ENCODE results near the gene ATG13.

The ATG13 gene

GRCh38 chr11:46607516-46607915, 9.8 kb upstream of the ATG13 start:
- DNase-seq (ENCODE audit: low spot score) = no peak

DNA sequence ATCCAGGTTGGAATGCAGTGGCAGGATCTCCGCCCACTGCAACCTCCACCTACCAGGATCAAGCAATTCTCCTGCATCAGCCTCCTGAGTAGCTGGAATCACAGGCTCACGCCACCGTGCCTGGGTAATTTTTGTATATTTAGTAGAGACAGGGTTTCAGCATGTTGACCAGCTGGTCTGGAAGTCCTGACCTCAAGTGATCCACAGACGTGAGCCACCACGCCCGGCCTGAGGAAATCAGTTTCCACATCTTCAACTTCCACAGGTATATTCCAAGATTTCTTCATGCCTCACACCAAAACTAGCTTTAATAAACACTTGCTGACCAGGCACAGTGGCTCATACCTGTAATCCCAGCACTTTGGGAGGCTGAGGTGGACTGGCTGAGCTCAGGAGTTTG, 8.0 kb upstream of the ATG13 start:
- no peak for DNase-seq (ENCODE audit: low spot score)

DNA sequence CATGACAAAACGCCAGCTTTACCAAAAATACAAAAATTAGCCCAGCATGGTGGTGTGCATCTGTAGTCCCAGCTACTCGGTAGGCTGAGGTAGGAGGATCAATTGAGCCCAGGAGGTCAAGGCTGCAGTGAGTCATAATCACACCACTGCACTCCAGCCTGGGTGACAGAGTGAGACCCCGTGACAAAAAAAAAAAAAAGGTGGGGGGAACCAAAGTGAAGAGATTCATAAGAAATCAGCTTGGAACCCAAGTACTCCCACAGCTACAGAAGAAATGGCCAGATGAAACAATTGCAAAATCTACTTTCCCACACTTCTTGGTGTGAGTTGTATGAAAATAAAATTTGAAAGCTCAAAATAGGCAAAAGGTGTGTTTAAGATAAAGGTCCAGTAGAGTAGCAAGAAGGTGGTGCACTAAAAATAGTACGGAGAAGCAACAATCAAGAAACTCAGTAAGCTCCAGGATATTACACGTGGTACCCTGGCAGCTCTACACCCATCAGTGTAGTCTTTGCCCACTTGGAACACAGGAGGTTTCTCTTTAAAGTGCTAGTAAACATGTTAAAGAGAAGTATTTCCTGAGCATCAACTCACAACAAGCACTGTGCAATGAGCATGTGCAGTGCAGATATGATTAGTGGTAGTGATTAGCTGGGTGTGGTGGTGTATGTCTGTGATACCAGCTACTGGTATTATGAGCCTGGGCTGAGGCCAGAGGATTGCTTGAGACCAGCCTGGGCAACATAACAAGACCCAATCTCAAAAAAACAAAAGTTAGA, 5.6 kb upstream of the ATG13 start:
- peak; percentile 16 for DNase-seq (ENCODE audit: low spot score)

GRCh38 chr11:46612326-46612725, 5.0 kb upstream of the ATG13 start:
- DNase-seq (ENCODE audit: low spot score) = peak; percentile 67

GRCh38 chr11:46615756-46616155, 1.6 kb upstream of the ATG13 start:
- no peak for DNase-seq (ENCODE audit: low spot score)

- no peak for DNase-seq (ENCODE audit: low spot score)
Measured at GRCh38 chr11:46616551-46617133, 711 bp upstream of the ATG13 start.

DNA sequence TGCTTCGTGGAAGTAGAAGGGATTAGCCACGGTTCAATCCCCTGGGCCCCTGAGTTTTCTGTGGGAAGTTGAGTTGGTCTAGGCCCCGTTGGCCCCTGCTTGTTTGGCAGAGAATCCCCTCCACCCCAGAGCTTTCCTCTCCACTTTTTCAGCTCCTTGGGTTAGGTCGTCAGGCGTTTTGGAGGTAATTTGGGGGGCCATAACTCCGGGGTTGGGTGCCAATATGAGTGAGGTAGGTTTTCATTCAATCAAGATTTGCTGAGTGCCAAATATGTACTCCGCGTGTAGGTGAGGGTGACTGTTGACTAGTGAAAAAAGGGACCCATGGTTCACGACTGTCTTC, 590 bp downstream of the ATG13 start:
- no peak for DNase-seq (ENCODE audit: low spot score)

- no peak for DNase-seq (ENCODE audit: low spot score)
Measured at GRCh38 chr11:46618837-46619236, 1.5 kb downstream of the ATG13 start.

DNA sequence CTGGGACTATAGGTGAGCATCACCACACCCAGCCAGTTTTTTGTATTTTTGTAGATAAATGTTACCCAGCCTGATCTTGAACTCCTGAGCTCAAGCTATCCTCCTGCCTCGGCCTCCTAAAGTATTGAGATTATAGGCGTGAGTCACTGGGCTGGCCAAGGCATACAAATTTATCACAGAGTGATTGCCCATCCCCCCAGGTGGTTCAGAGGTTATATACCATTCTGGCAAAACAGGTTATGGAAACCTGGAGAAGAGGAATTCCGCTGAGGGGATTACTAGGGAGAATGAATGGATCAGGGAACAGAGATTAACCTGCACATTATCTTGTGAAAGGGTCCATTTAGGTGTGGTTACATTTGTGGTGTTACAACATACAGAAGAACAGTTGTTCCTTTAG, 8.1 kb downstream of the ATG13 start:
- DNase-seq (ENCODE audit: low spot score) = no peak

- no peak for DNase-seq (ENCODE audit: low spot score)
Measured at GRCh38 chr11:46628961-46629360, 11.6 kb downstream of the ATG13 start.

DNA sequence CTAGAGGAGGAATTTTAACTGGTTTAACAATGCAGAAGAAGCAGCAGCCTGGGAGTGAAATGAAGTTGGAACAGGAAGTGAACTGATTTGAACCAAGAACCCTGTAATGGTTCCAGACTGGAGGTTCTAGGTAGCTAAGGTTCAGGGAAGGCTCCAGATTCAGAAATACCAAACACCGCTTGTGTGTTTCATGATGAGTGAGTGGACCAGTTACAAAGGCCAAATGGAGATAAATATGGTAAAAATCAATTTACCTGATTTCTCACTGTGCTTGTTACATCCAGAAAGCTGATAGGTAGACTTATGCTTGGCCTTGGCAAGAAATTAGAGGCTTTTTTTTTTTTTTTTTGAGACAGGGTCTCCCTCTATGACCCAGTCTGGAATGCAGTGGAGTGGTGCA, 12.9 kb downstream of the ATG13 start:
- no peak for DNase-seq (ENCODE audit: low spot score)

GRCh38 chr11:46631676-46632075, 14.3 kb downstream of the ATG13 start:
- no peak for DNase-seq (ENCODE audit: low spot score)

DNA sequence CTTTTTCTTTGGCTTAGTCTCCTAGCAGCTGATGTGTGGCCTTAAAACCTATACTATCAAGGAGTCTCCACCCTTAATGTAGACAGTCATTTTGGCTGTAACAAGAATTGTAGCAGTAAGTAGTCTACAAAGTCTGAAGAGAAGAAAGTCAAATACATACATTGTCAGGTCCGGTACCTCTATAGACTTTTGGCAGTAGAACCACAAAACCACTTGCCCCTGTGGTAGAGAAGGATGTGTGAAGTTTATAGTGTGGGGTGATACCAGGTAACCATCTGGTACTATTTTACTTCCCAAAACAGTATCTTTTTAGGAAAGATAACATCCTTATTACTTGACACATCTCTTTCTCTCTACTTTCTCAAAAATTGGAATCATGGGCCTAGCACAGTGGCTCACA, 15.1 kb downstream of the ATG13 start:
- no peak for DNase-seq (ENCODE audit: low spot score)

GRCh38 chr11:46633291-46634217, 16.2 kb downstream of the ATG13 start:
- DNase-seq (ENCODE audit: low spot score) = no peak

GRCh38 chr11:46635557-46636139, 18.3 kb downstream of the ATG13 start:
- no peak for DNase-seq (ENCODE audit: low spot score)

- peak; percentile 64 for DNase-seq (ENCODE audit: low spot score)
Measured at GRCh38 chr11:46637546-46637945, 20.2 kb downstream of the ATG13 start.

GRCh38 chr11:46639197-46639839, 22.0 kb downstream of the ATG13 start:
- DNase-seq (ENCODE audit: low spot score) = no peak

DNA sequence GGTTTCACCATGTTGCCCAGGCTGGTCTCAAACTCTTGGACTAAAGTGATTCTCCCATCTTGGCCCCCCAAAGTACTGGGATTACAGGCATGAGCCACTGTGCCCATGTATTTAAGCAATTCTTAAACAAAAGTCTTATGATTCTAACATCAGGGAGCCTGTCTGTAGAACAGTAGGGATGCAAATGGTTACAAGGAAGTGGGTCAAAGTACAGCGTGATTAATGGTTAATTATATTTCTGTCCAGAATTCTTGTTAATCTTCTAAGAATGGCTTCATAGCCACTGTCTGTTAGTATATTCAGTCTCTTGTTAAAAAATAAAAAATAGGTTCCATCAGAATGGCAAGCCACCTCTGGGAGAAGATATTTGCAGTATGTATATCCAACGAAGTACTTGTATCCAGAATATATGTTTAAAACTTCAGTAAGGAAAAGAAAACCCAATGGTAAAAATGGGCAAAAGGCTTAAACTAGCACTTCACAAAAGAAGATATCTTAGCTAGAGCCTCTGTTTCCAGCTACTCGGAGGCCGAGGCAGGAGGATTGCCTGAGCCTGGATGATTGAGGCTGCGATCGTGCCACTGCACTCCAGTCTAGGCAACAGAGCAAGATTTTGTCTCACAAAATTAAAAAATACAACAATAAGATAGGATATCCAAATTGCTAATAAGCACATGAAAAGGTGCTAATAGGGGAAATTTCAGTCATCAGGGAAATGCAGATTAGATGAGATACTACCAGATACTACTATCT, 22.9 kb downstream of the ATG13 start:
- DNase-seq (ENCODE audit: low spot score) = no peak

GRCh38 chr11:46641639-46642038, 24.3 kb downstream of the ATG13 start:
- DNase-seq (ENCODE audit: low spot score) = no peak

GRCh38 chr11:46642627-46643335, 25.4 kb downstream of the ATG13 start:
- no peak for DNase-seq (ENCODE audit: low spot score)

GRCh38 chr11:46643531-46643930, 26.2 kb downstream of the ATG13 start:
- DNase-seq (ENCODE audit: low spot score) = no peak
